Suprapubic skin (tissue), 4 donors: ENCODE data around the gene SCYL1. TPM values are rescaled to one million over a fixed set of nuclear protein-coding genes. Genes with fewer than 3 reads are reported as not detected.

ENCODE experiments used
- DNase-seq, 2 donors: peaks; one replicate each; pipeline ENCODE4 v3.0.0-alpha.2; 2019; ENCODE audit warnings: low spot score in 2 of 2
- H3K27ac ChIP-seq: fragments of 200-600 bp; sonication (generic); one replicate; pipeline ENCODE4 v1.5.1; 2019
- H3K27me3 ChIP-seq: fragments of 200-600 bp; sonication (generic); one replicate; pipeline ENCODE4 v1.5.1; 2019
- H3K36me3 ChIP-seq: fragments of 200-600 bp; sonication (generic); one replicate; pipeline ENCODE4 v1.5.1; 2019
- H3K4me1 ChIP-seq: fragments of 200-600 bp; sonication (generic); one replicate; pipeline ENCODE4 v1.5.1; 2019
- H3K4me3 ChIP-seq: fragments of 200-600 bp; sonication (generic); one replicate; pipeline ENCODE4 v1.5.1; 2019; ENCODE audit warnings: mild to moderate bottlenecking
- H3K9me3 ChIP-seq: fragments of 200-600 bp; sonication (generic); one replicate; pipeline ENCODE4 v1.5.1; 2019
- EP300 ChIP-seq: sonication (generic); formaldehyde crosslinking; IDR thresholded peaks from one replicate; pipeline ENCODE4 v1.6.1; 2017; ENCODE audit warnings: antibody characterized with exemption
- POLR2A ChIP-seq, 2 donors: fragments of 450-650 bp; IDR thresholded peaks; one replicate each; pipeline ENCODE4 v1.6.1; 2017; ENCODE audit warnings: antibody characterized with exemption in 2 of 2, mild to moderate bottlenecking in 2 of 2, moderate library complexity in 2 of 2
- POLR2AphosphoS5 ChIP-seq, 3 donors: sonication (generic); formaldehyde crosslinking; IDR thresholded peaks; one replicate each; pipeline ENCODE4 v1.6.1; 2017; ENCODE audit warnings: antibody characterized with exemption in 3 of 3
- WGBS: methylation state at CpG from one replicate; pipeline ENCODE4 v1.1.5; 2018; 5-methylcytosine and 5-hydroxymethylcytosine counted together
- total RNA-seq, 4 donors: library from RNA; depleted of rRNA; stranded (reverse); fragments of >200 nt; gene quantifications; one replicate each; pipeline ENCODE4 v1.1.0, GENCODE V29; 2016
- TF ChIP-seq, protein P1 (sequence below), 2 donors: fragments of 200-600 bp in 1 of 2; fragments of 450-650 bp in 1 of 2; sonication (generic) in 1 of 2; IDR thresholded peaks; one replicate each; pipeline ENCODE4 v1.5.1; 2016 to 2019; ENCODE audit warnings: antibody characterized with exemption in 2 of 2, mild to moderate bottlenecking in 1 of 2, moderate library complexity in 1 of 2

Gene SCYL1
- total RNA-seq, 4 donors from 2014 or later: 63.2 to 83.6 (median 78.4) TPM

DNA sequence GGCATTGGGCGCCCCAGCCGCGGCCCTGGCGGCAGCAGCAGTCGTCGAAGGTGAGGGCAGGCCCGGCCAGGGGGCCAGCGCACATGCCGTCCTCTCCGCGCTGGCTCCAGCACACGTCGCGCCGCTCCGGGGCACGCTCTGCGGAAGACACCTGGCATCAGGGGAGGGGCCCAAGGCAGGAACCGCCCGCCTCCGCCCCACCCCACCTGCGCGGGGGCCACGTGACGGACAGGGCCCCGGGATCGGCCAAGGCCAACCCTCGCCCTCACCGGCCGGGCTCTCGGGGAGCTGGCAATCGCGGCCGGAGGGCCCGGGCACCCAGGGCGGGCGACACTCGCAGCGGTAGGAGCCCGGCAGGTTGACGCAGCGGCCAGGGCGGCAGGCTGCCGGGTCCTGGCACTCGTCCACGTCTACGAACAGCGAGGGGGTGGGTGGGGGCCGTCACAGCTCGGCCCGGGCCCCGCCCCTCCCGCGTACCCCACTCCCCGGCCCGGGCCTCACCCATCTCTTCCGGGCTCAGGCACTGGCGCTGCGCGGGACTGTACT is 14.9 kb downstream of the SCYL1 start:
- Histone ChIP-seq H3K27ac (peak overlapping the region; percentile 95), H3K4me3 (peak overlapping the region; percentile 61)

DNA sequence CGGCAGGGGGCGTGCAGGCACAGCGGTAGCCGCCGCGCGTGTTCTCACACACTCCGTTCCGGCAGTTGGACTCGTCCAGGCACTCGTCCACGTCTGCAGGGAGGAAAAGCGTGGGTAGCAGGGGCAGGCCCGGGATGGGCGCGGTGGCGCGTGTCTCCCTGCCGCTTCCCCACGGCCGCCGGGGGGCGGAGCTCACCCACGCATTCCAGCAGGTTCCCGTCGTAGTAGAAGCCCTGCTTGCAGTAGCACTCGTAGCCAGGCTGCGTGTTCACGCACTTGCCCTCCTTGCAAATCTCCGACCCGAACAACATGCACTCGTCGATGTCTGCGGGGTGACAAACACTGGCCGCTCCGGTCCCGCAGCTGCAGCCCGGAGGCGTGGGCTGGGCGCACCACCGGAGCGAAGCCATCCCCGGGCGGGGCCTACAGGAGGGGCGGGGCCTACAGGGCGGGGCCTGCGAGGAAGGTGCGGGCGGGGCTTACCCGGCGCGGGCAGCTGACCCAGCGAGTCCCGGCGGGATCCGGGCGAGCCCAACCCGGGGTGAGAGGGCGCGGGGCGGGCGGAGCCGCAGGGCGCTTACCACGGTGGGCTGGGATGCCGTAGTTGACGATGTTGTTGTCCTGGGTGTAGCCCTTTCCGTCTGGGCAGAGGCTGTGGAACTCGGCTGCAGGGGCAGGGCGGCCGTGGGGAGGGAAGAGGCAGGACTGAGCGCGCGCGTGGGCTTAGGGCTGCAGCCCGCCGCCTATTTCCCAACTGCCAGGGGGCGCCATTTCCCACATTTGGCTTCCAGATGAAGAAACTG is 15.6 kb downstream of the SCYL1 start:
- Histone ChIP-seq H3K27ac (peak overlapping the region; percentile 95), H3K9me3 (no peaks in the 10 kb centered on the region), H3K36me3 (peaks cover 35% of the 10 kb centered on the region), H3K4me1 (peaks cover 33% of the 10 kb centered on the region), H3K4me3 (peak overlapping the region; percentile 61), H3K27me3 (no peaks in the 10 kb centered on the region)
- 0% methylated on average over 13 of the region's 78 CpGs for WGBS
- peak; percentile 96 to 97 for DNase-seq
- peak; percentile 56 to 77 (median 64) for TF ChIP-seq POLR2AphosphoS5 (IDR thresholded peaks at IDR 0.05)
- TF ChIP-seq, protein P1, sequence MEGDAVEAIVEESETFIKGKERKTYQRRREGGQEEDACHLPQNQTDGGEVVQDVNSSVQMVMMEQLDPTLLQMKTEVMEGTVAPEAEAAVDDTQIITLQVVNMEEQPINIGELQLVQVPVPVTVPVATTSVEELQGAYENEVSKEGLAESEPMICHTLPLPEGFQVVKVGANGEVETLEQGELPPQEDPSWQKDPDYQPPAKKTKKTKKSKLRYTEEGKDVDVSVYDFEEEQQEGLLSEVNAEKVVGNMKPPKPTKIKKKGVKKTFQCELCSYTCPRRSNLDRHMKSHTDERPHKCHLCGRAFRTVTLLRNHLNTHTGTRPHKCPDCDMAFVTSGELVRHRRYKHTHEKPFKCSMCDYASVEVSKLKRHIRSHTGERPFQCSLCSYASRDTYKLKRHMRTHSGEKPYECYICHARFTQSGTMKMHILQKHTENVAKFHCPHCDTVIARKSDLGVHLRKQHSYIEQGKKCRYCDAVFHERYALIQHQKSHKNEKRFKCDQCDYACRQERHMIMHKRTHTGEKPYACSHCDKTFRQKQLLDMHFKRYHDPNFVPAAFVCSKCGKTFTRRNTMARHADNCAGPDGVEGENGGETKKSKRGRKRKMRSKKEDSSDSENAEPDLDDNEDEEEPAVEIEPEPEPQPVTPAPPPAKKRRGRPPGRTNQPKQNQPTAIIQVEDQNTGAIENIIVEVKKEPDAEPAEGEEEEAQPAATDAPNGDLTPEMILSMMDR (IDR thresholded peaks at IDR 0.05): peak; percentile 82 to 89
- TF ChIP-seq POLR2A (IDR thresholded peaks at IDR 0.05): no peak

More for the DNA sequence above, 14.9 kb downstream of the SCYL1 start:
- peaks cover 33% of the 10 kb centered on the region for H3K4me1 ChIP-seq
- DNase-seq: no peak
- TF ChIP-seq POLR2A (IDR thresholded peaks at IDR 0.05) (no peak), POLR2AphosphoS5 (IDR thresholded peaks at IDR 0.05) (no peak), EP300 (no peak)
- TF ChIP-seq, protein P1 (IDR thresholded peaks at IDR 0.05): peak in 1 of 2 donors; percentile 53
- 20% methylated on average over 4 of the region's 60 CpGs for whole genome bisulfite sequencing
- H3K36me3 ChIP-seq: peaks cover 40% of the 10 kb centered on the region
- H3K9me3 ChIP-seq: no peaks in the 10 kb centered on the region
- no peaks in the 10 kb centered on the region for H3K27me3 ChIP-seq

DNA sequence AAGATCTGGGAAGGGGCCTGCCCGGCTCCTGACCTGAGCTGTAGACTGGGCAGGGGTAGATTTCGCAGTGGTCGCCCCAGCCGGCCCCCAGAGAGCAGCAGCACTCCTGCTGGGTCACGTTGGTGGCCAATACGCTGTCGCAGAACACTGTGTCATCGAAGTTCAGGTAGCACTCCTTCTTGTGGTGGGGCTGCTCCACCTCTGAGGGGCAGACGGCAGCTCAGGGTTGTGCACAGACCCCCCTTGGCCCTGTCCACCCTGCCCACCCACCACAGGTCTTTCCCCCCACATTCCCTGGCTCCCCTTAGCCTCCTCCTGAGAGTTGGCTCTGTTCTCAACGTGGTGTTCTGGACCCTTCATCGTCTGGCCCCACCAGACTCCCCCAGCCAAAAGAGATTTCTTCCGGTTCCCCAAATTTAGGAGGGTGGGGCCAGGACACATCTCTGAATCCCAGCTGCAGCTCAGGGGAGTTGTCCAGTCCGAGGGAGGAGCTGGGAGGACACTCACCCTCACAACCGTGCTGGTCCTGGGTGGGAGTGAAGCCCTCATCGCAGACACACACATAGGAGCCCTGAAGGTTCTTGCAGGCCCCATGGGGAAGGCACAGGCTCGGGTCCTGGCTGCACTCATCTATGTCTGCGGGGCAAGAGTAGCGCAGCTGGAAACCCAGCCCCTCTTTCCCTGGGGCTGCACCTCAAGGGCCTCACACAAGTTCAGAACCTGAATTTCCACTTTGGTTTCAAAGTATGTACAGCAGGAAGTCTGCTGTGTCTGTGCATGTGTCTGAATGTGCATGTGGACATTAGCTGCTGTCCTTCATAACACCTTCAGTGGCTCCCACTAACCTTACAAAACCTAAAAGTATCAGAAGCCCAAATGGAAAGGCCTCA is 16.5 kb downstream of the SCYL1 start:
- 29% methylated on average over 15 of the region's 18 CpGs for WGBS
- peaks cover 26% of the 10 kb centered on the region for H3K36me3 ChIP-seq
- H3K27ac ChIP-seq: peak overlapping the region; percentile 95
- H3K9me3 ChIP-seq: no peaks in the 10 kb centered on the region
- no peaks in the 10 kb centered on the region for H3K27me3 ChIP-seq
- DNase-seq: no peak
- no peak for TF ChIP-seq EP300
- TF ChIP-seq POLR2A (IDR thresholded peaks at IDR 0.05): no peak
- TF ChIP-seq POLR2AphosphoS5 (IDR thresholded peaks at IDR 0.05): no peak
- TF ChIP-seq, protein P1 (IDR thresholded peaks at IDR 0.05): no peak
- peaks cover 39% of the 10 kb centered on the region for H3K4me1 ChIP-seq
- H3K4me3 ChIP-seq: peak overlapping the region; percentile 61

DNA sequence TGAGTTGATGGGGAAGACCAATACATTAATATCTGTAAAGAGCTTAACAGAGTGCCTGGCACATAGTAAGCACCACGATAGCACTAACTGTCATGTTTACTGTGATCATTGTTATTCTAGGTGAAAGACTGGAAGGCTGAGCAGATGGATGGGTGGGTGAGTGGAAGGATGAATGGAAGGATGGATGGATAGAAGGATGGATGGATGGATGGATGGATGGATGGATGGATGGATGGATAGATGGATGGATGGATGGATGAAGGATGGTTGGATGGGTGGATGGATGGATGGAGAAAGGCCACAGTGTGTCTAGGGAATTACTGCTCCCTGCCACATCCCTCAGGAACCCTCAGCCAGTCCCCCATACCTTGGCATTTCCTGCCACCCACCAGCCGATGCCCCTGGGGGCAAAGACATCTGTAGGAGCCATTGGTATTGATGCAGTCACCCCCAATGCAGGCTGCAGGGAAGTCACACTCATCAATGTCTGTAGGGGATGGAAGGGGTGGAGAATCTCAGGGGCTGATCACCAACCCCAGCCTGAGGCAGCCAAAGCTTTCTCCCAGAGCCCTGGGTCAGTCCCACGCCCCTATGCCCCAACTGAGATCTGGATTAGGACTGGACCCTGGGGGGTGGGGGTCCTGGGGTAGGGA is 18.0 kb downstream of the SCYL1 start:
- Histone ChIP-seq H3K27me3 (no peaks in the 10 kb centered on the region), H3K4me1 (peaks cover 46% of the 10 kb centered on the region), H3K36me3 (peaks cover 11% of the 10 kb centered on the region), H3K27ac (no peak overlapping the region), H3K4me3 (no peak overlapping the region), H3K9me3 (no peaks in the 10 kb centered on the region)
- 96% methylated on average over 3 of the region's 3 CpGs for WGBS
- no peak for DNase-seq
- TF ChIP-seq POLR2AphosphoS5 (IDR thresholded peaks at IDR 0.05) (no peak), POLR2A (IDR thresholded peaks at IDR 0.05) (no peak), EP300 (no peak)
- TF ChIP-seq, protein P1 (IDR thresholded peaks at IDR 0.05): no peak
